ENCODE data around the gene USP17L30.
"Not testable (repeated sequence)": the region's sequence is repeated elsewhere in the genome, so short reads cannot be mapped to it uniquely, and the experiment has no call there.

DNA sequence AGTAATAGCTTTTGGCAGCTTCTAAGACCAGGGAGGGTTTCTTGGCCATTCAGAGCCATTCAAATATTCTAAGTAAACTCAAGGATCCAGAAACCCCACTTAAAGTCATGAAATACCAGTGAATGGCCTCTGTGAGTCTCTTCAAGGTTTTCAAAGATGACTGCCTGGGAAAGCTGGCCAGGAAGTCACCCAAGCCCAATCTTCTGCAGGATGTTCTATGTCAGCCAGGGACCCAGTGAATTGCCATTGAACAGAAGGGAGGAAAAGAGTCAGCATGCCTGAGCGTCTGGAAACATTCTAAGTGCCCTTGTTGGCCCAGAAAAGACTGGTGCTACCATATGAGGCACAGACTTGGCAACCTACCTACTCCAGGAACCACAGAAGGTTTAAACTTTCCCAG lies 17.0 kb downstream of the USP17L30 start:
- TF ChIP-seq EZH2phosphoT487 (IDR thresholded peaks at IDR 0.05; ENCODE audit: insufficient read depth, low read depth); EZH2 (IDR thresholded peaks at IDR 0.05; ENCODE audit: insufficient read depth, poor library complexity, severe bottlenecking): not testable (repeated sequence)

Data from GM23248 (cell line).